Measurements from ENCODE around the gene F3. TPM values are rescaled to one million over a fixed set of nuclear protein-coding genes. Genes with fewer than 3 reads are reported as not detected.

The F3 gene
- total RNA-seq, 1 experiment from 2014 or later, result 58.5 TPM

DNA sequence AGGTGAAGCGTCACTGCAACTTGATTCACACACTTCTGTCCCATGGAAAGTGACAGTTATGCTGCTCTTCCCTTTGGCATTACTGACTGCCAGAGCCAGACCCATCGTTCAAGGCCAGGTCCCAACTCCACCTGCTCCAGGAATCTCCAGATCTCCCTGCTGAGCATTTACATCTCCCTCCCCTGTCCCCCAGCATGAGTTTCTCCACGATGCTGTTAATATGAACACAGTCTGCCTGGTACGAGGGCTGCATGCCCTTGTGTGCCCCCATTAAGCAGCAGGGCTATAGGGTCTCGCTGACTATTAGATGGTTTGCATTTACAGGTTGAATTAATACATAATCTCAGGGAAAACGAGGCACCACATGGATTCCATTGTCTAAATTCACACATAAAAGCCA lies 4.3 kb downstream of the F3 start:
- CTCF ChIA-PET, result no interaction called here
- H3K79me2 ChIP-seq (ENCODE audit: insufficient read depth, low read length), result peaks cover 82% of the 10 kb centered on the region
- no peak for ATAC-seq

More for the DNA sequence above, 4.3 kb downstream of the F3 start:
- no peaks in the 10 kb centered on the region for H3K9me2 ChIP-seq (ENCODE audit: insufficient read depth)
- RAD21 ChIA-PET (ENCODE audit: low non-redundant PET in 1 of 2, low total read pairs in 2 of 2, uncharacterized antibody in 2 of 2, unreplicated experiment in 2 of 2), result no interaction called here
- no peaks in the 10 kb centered on the region for H4K20me1 ChIP-seq (ENCODE audit: insufficient read depth)
- no peaks in the 10 kb centered on the region for H3K27me3 ChIP-seq (ENCODE audit: insufficient read depth, low read length)
- H3K4me2 ChIP-seq (ENCODE audit: low read length), result no peak overlapping the region
- H3K4me1 ChIP-seq (ENCODE audit: control insufficient read depth in 1 of 2, insufficient read depth in 2 of 2, low read length in 2 of 2), result peaks cover 10 to 27% of the 10 kb centered on the region in 2 experiments; a peak in 3 of 4 replicates
- POLR2A ChIA-PET, result no interaction called here
- no TSS peak for BruUV-seq (replicated peaks)
- DNase-seq (ENCODE audit: low read depth, low spot score), result no peak
- no peak overlapping the region for H3K27ac ChIP-seq (ENCODE audit: low read depth, low read length)
- H3K9ac ChIP-seq (ENCODE audit: low read length), result no peak overlapping the region
- H3K9me3 ChIP-seq (ENCODE audit: control insufficient read depth in 1 of 2, insufficient read depth in 1 of 2, low read depth in 1 of 2, low read length in 2 of 2), result no peaks in the 10 kb centered on the region
- TF ChIP-seq JUND (IDR thresholded peaks at IDR 0.05) (no peak), YY1 (IDR thresholded peaks at IDR 0.05; ENCODE audit: extremely low read depth, insufficient replicate concordance, low read depth, low read length) (no peak), CEBPB (IDR thresholded peaks at IDR 0.05; ENCODE audit: low read depth) (no peak), SP1 (IDR thresholded peaks at IDR 0.05; ENCODE audit: low read depth) (no peak), SRF (IDR thresholded peaks at IDR 0.05; ENCODE audit: low read depth) (no peak), TCF7L2 (IDR thresholded peaks at IDR 0.05; ENCODE audit: borderline replicate concordance, extremely low read depth, insufficient read depth, insufficient read length) (no peak), ZFX (IDR thresholded peaks at IDR 0.05) (no peak), CBX3 (IDR thresholded peaks at IDR 0.05; ENCODE audit: low read depth) (no peak), EZH2phosphoT487 (IDR thresholded peaks at IDR 0.05; ENCODE audit: borderline replicate concordance) (no peak), POLR2A (IDR thresholded peaks at IDR 0.05; ENCODE audit: borderline replicate concordance, extremely low read depth, insufficient read depth, insufficient read length) (no peak), ZNF274 (IDR thresholded peaks at IDR 0.05; ENCODE audit: low read depth, low read length) (no peak), POLR2AphosphoS5 (IDR thresholded peaks at IDR 0.05; ENCODE audit: low read depth, low read length) (no peak), EZH2 (IDR thresholded peaks at IDR 0.05) (no peak), SIN3A (IDR thresholded peaks at IDR 0.05; ENCODE audit: low read depth) (no peak), FOSL1 (IDR thresholded peaks at IDR 0.05; ENCODE audit: low read depth) (no peak)
- TF ChIP-seq, protein P1, sequence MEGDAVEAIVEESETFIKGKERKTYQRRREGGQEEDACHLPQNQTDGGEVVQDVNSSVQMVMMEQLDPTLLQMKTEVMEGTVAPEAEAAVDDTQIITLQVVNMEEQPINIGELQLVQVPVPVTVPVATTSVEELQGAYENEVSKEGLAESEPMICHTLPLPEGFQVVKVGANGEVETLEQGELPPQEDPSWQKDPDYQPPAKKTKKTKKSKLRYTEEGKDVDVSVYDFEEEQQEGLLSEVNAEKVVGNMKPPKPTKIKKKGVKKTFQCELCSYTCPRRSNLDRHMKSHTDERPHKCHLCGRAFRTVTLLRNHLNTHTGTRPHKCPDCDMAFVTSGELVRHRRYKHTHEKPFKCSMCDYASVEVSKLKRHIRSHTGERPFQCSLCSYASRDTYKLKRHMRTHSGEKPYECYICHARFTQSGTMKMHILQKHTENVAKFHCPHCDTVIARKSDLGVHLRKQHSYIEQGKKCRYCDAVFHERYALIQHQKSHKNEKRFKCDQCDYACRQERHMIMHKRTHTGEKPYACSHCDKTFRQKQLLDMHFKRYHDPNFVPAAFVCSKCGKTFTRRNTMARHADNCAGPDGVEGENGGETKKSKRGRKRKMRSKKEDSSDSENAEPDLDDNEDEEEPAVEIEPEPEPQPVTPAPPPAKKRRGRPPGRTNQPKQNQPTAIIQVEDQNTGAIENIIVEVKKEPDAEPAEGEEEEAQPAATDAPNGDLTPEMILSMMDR (IDR thresholded peaks at IDR 0.05 in 2 of 3, conservative IDR thresholded peaks at IDR 0.05 in 1 of 3; ENCODE audit: borderline replicate concordance in 1 of 3, insufficient read depth in 1 of 3, low read depth in 2 of 3, low read length in 2 of 3), result no peak
- TF ChIP-seq, protein P2, sequence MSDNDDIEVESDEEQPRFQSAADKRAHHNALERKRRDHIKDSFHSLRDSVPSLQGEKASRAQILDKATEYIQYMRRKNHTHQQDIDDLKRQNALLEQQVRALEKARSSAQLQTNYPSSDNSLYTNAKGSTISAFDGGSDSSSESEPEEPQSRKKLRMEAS (IDR thresholded peaks at IDR 0.05), result no peak
- TF ChIP-seq, protein P3, sequence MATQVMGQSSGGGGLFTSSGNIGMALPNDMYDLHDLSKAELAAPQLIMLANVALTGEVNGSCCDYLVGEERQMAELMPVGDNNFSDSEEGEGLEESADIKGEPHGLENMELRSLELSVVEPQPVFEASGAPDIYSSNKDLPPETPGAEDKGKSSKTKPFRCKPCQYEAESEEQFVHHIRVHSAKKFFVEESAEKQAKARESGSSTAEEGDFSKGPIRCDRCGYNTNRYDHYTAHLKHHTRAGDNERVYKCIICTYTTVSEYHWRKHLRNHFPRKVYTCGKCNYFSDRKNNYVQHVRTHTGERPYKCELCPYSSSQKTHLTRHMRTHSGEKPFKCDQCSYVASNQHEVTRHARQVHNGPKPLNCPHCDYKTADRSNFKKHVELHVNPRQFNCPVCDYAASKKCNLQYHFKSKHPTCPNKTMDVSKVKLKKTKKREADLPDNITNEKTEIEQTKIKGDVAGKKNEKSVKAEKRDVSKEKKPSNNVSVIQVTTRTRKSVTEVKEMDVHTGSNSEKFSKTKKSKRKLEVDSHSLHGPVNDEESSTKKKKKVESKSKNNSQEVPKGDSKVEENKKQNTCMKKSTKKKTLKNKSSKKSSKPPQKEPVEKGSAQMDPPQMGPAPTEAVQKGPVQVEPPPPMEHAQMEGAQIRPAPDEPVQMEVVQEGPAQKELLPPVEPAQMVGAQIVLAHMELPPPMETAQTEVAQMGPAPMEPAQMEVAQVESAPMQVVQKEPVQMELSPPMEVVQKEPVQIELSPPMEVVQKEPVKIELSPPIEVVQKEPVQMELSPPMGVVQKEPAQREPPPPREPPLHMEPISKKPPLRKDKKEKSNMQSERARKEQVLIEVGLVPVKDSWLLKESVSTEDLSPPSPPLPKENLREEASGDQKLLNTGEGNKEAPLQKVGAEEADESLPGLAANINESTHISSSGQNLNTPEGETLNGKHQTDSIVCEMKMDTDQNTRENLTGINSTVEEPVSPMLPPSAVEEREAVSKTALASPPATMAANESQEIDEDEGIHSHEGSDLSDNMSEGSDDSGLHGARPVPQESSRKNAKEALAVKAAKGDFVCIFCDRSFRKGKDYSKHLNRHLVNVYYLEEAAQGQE (IDR thresholded peaks at IDR 0.05; ENCODE audit: low read depth), result no peak
- H3K36me3 ChIP-seq (ENCODE audit: control insufficient read depth in 1 of 2, insufficient read depth in 2 of 2, low read length in 2 of 2), result peaks cover 10 to 72% of the 10 kb centered on the region in 2 experiments; a peak in 3 of 4 replicates
- intact Hi-C loops (cut with micrococcal nuclease), result no loop called here
- H3K4me3 ChIP-seq (replicated peaks in 1 of 2; ENCODE audit: low read depth in 1 of 2, low read length in 2 of 2), result no peak overlapping the region
- no peak overlapping the region for H2AFZ ChIP-seq (ENCODE audit: low read depth, low read length, poor library complexity, severe bottlenecking)

Data from HCT116 (cell line).